Ascending aorta (tissue), 2 donors: ENCODE data around the gene SNAP47. TPM values are rescaled to one million over a fixed set of nuclear protein-coding genes. Genes with fewer than 3 reads are reported as not detected.
A peak's percentile ranks its signal among the peaks of the same experiment; 100 is the strongest.

Experiments
- DNase-seq, 2 donors: peaks; one replicate each; pipeline ENCODE4 v3.0.0-alpha.2; 2019; ENCODE audit warnings: low spot score in 2 of 2
- H3K27ac ChIP-seq, 2 donors: fragments of 200-600 bp; sonication (generic); one replicate each; pipeline ENCODE4 v1.5.1; 2016 to 2017; ENCODE audit warnings: mild to moderate bottlenecking in 1 of 2
- H3K27me3 ChIP-seq: fragments of 200-600 bp; sonication (generic); one replicate; pipeline ENCODE4 v1.5.1; 2017
- H3K36me3 ChIP-seq, 2 donors: fragments of 200-600 bp; sonication (generic); one replicate each; pipeline ENCODE4 v1.5.1; 2016
- H3K4me1 ChIP-seq, 2 donors: fragments of 200-600 bp; sonication (generic); one replicate each; pipeline ENCODE4 v1.5.1; 2016 to 2017; ENCODE audit warnings: mild to moderate bottlenecking in 1 of 2
- H3K4me3 ChIP-seq, 2 donors: fragments of 200-600 bp; sonication (generic); one replicate each; pipeline ENCODE4 v1.5.1; 2016 to 2017; ENCODE audit warnings: mild to moderate bottlenecking in 1 of 2
- H3K9me3 ChIP-seq, 2 donors: fragments of 200-600 bp; sonication (generic); one replicate each; pipeline ENCODE4 v1.5.1; 2016
- intact Hi-C: fragments of 100-400 bp; cut with DNase I; formaldehyde crosslinking; loops from one replicate; pipeline ENCODE4 v1.15.1; 2023
- total RNA-seq: library from RNA; depleted of rRNA; stranded (reverse); fragments of >200 nt; gene quantifications from one replicate; pipeline ENCODE4 v1.1.0, GENCODE V29; 2016
- TF ChIP-seq, protein P1 (sequence below), 3 experiments: fragments of 200-600 bp in 2 of 3; fragments of 450-650 bp in 1 of 3; sonication (generic) in 2 of 3; IDR thresholded peaks; one replicate each; pipeline ENCODE4 v1.5.1; 2016 to 2019; ENCODE audit warnings: antibody characterized with exemption in 3 of 3, mild to moderate bottlenecking in 1 of 3, moderate library complexity in 1 of 3

SNAP47 gene
- total RNA-seq, 1 donor from 2014 or later, result 54.0 TPM

GRCh38 chr1:227773558-227773957 lies 38.3 kb downstream of the SNAP47 start:
- H3K36me3 ChIP-seq, result peaks cover 11 to 36% of the 10 kb centered on the region in 2 donors
- no peak overlapping the region for H3K27ac ChIP-seq
- H3K9me3 ChIP-seq, result no peaks in the 10 kb centered on the region
- H3K4me3 ChIP-seq, result no peak overlapping the region
- H3K27me3 ChIP-seq, result no peaks in the 10 kb centered on the region
- intact Hi-C loops, result no loop called here
- H3K4me1 ChIP-seq, result peaks cover 3 to 10% of the 10 kb centered on the region in 2 donors
- TF ChIP-seq, protein P1, sequence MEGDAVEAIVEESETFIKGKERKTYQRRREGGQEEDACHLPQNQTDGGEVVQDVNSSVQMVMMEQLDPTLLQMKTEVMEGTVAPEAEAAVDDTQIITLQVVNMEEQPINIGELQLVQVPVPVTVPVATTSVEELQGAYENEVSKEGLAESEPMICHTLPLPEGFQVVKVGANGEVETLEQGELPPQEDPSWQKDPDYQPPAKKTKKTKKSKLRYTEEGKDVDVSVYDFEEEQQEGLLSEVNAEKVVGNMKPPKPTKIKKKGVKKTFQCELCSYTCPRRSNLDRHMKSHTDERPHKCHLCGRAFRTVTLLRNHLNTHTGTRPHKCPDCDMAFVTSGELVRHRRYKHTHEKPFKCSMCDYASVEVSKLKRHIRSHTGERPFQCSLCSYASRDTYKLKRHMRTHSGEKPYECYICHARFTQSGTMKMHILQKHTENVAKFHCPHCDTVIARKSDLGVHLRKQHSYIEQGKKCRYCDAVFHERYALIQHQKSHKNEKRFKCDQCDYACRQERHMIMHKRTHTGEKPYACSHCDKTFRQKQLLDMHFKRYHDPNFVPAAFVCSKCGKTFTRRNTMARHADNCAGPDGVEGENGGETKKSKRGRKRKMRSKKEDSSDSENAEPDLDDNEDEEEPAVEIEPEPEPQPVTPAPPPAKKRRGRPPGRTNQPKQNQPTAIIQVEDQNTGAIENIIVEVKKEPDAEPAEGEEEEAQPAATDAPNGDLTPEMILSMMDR (IDR thresholded peaks at IDR 0.05), result no peak
- DNase-seq, result no peak

GRCh38 chr1:227774051-227774731 lies 39.0 kb downstream of the SNAP47 start:
- H3K27ac ChIP-seq, result peak overlapping the region in 1 of 2 donors; percentile 27

GRCh38 chr1:227774821-227775661 lies 39.8 kb downstream of the SNAP47 start:
- intact Hi-C loops, result no loop called here
- peak overlapping the region in 1 of 2 donors; percentile 27 for H3K27ac ChIP-seq
- no peaks in the 10 kb centered on the region for H3K27me3 ChIP-seq
- H3K9me3 ChIP-seq, result no peaks in the 10 kb centered on the region
- H3K4me3 ChIP-seq, result peak overlapping the region in 1 of 2 donors; percentile 37
- peaks cover 3 to 10% of the 10 kb centered on the region in 2 donors for H3K4me1 ChIP-seq
- H3K36me3 ChIP-seq, result peaks cover 1 to 22% of the 10 kb centered on the region in 2 donors
- no peak for DNase-seq
- TF ChIP-seq, protein P1 (IDR thresholded peaks at IDR 0.05), result no peak

More at GRCh38 chr1:227774051-227774731, 39.0 kb downstream of the SNAP47 start:
- Histone ChIP-seq H3K36me3 (peaks cover 5 to 29% of the 10 kb centered on the region in 2 donors), H3K4me3 (no peak overlapping the region), H3K27me3 (no peaks in the 10 kb centered on the region), H3K4me1 (peaks cover 3 to 10% of the 10 kb centered on the region in 2 donors), H3K9me3 (no peaks in the 10 kb centered on the region)
- no peak for DNase-seq
- TF ChIP-seq, protein P1 (IDR thresholded peaks at IDR 0.05), result no peak
- intact Hi-C loops, result no loop called here

GRCh38 chr1:227775841-227776240 lies 40.6 kb downstream of the SNAP47 start:
- peaks cover 3 to 10% of the 10 kb centered on the region in 2 donors for H3K4me1 ChIP-seq
- no peak overlapping the region for H3K27ac ChIP-seq
- H3K4me3 ChIP-seq, result no peak overlapping the region
- no peaks in the 10 kb centered on the region for H3K27me3 ChIP-seq
- H3K36me3 ChIP-seq, result peaks cover 0 to 20% of the 10 kb centered on the region in 2 donors
- no peak for DNase-seq
- TF ChIP-seq, protein P1 (IDR thresholded peaks at IDR 0.05), result no peak
- no peaks in the 10 kb centered on the region for H3K9me3 ChIP-seq
- intact Hi-C loops, result no loop called here

- Histone ChIP-seq H3K9me3 (no peaks in the 10 kb centered on the region), H3K4me3 (no peak overlapping the region), H3K27me3 (no peaks in the 10 kb centered on the region), H3K4me1 (peaks cover 3 to 10% of the 10 kb centered on the region in 2 donors), H3K27ac (no peak overlapping the region), H3K36me3 (peaks cover 4 to 22% of the 10 kb centered on the region in 2 donors)
- no peak for DNase-seq
- intact Hi-C loops, result no loop called here
- TF ChIP-seq, protein P1 (IDR thresholded peaks at IDR 0.05), result no peak
Measured at GRCh38 chr1:227776331-227776771, 41.1 kb downstream of the SNAP47 start.
